PFSK-1 (cell line): Measurements from ENCODE around the gene ADAMTS2.

Source experiments
- POLR2AphosphoS5 ChIP-seq: IDR thresholded peaks from 2 replicates; pipeline ENCODE4 v1.6.1; 2012; ENCODE audit warnings: low read depth, mild to moderate bottlenecking, control low read depth, low read length, moderate library complexity
- REST ChIP-seq, 2 experiments: IDR thresholded peaks; 2 replicates each; pipeline versions ENCODE4 v1.6.1 to v1.8.0; 2011 to 2012; ENCODE audit warnings: low read depth in 2 of 2, low read length in 2 of 2, control low read depth in 1 of 2, inconsistent platforms in 1 of 2, mild to moderate bottlenecking in 1 of 2, moderate library complexity in 1 of 2; ENCODE audit not compliant: insufficient read depth in 1 of 2
- SIN3A ChIP-seq: IDR thresholded peaks from 2 replicates; pipeline ENCODE4 v1.6.1; 2012; ENCODE audit warnings: mild to moderate bottlenecking, low read length, moderate library complexity, borderline replicate concordance; ENCODE audit not compliant: insufficient read depth
- TAF1 ChIP-seq: IDR thresholded peaks from 2 replicates; pipeline ENCODE4 v1.6.1; 2012; ENCODE audit warnings: low read length, control low read depth, borderline replicate concordance; ENCODE audit not compliant: insufficient read depth

- TF ChIP-seq POLR2AphosphoS5, result no peak
- TF ChIP-seq REST (IDR thresholded peaks at IDR 0.05; ENCODE audit: insufficient read depth in 1 of 2, low read depth in 2 of 2, low read length in 2 of 2), result no peak
- TF ChIP-seq TAF1, result no peak
- no peak for TF ChIP-seq SIN3A
Measured at GRCh38 chr5:179176571-179177230, 168.6 kb downstream of the ADAMTS2 start.
